ENCODE data around the gene CGNL1.

The CGNL1 gene

GRCh38 chr15:57526076-57526475 is 149.8 kb downstream of the CGNL1 start:
- no peak for DNase-seq (ENCODE audit: insufficient read length, low spot score)
- no peak for FAIRE-seq
- no peak for TF ChIP-seq CTCF (IDR thresholded peaks at IDR 0.05; ENCODE audit: insufficient read depth, missing control alignments)

- DNase-seq (ENCODE audit: insufficient read length, low spot score) (no peak), FAIRE-seq (no peak)
- no peak for TF ChIP-seq CTCF (IDR thresholded peaks at IDR 0.05; ENCODE audit: insufficient read depth, missing control alignments)
These were observed 150.3 kb downstream of the CGNL1 start for GRCh38 chr15:57526615-57527014.

- peak; percentile 76 for TF ChIP-seq CTCF (IDR thresholded peaks at IDR 0.05; ENCODE audit: insufficient read depth, missing control alignments)
- peak; percentile 61 for DNase-seq (ENCODE audit: insufficient read length, low spot score)
- peak; percentile 88 for FAIRE-seq
These were observed 151.2 kb downstream of the CGNL1 start for GRCh38 chr15:57527382-57528091.

DNA sequence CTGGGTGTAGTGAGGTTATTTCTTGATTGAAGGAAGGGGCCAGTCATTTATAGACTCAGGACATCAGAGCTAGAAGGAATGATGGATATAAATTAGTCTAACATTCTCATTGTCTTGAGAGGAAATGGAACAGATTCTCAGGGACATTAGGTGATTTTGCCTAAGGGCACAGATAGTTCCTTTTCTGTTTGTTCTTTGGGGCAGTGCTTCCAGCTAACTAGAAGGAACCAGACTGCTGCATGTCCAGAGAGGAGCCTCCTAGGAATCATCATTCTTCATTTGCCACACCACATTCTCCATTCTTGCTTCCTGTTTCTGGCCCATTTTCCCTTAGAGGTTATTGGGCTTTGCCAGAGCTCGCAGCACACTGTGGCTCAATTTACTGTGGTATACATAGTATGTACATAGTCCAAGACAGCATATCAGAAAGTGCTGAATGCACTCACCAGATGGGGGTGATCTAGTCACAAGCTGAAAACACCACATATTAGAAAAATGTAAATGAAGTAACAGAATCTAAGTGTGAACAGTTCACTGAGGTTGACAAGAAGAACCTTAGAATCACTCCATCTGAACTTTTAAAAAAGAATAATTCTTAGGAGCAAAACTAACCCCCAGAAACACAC is 152.7 kb downstream of the CGNL1 start:
- no peak for DNase-seq (ENCODE audit: insufficient read length, low spot score)
- TF ChIP-seq CTCF (IDR thresholded peaks at IDR 0.05; ENCODE audit: insufficient read depth, missing control alignments), result no peak
- no peak for FAIRE-seq

- FAIRE-seq (no peak), DNase-seq (ENCODE audit: insufficient read length, low spot score) (no peak)
- no peak for TF ChIP-seq CTCF (IDR thresholded peaks at IDR 0.05; ENCODE audit: insufficient read depth, missing control alignments)
These were observed 153.4 kb downstream of the CGNL1 start for GRCh38 chr15:57529748-57530147.

GRCh38 chr15:57532731-57533447 is 156.6 kb downstream of the CGNL1 start:
- TF ChIP-seq CTCF (IDR thresholded peaks at IDR 0.05; ENCODE audit: insufficient read depth, missing control alignments), result no peak
- DNase-seq (ENCODE audit: insufficient read length, low spot score) (no peak), FAIRE-seq (no peak)

GRCh38 chr15:57533448-57533799 is 157.1 kb downstream of the CGNL1 start:
- DNase-seq (ENCODE audit: insufficient read length, low spot score) (no peak), FAIRE-seq (no peak)
- no peak for TF ChIP-seq CTCF (IDR thresholded peaks at IDR 0.05; ENCODE audit: insufficient read depth, missing control alignments)
